GM18498 (cell line): ENCODE data around the gene MTG1.
"Not testable (repeated sequence)": the region's sequence is repeated elsewhere in the genome, so short reads cannot be mapped to it uniquely, and the experiment has no call there.

Experiments used
- ATAC-seq: cut with Tn5 transposase; IDR thresholded peaks from one replicate; pipeline ENCODE4 v1.9.1; 2021; ENCODE audit warnings: mild to moderate bottlenecking, moderate library complexity; ENCODE audit not compliant: unreplicated experiment

The MTG1 gene

GRCh38 chr10:133421336-133422222 lies 27.6 kb downstream of the MTG1 start:
- no peak for ATAC-seq

GRCh38 chr10:133422223-133422806 lies 28.4 kb downstream of the MTG1 start:
- ATAC-seq = no peak

- ATAC-seq = no peak
Observed at GRCh38 chr10:133422807-133423771, 29.1 kb downstream of the MTG1 start.

- not testable (repeated sequence) for ATAC-seq
Observed at GRCh38 chr10:133424102-133424501, 30.1 kb downstream of the MTG1 start.

GRCh38 chr10:133424601-133425000 lies 30.6 kb downstream of the MTG1 start, which contains the start of gene SPRN:
Gene SPRN, minus strand, starts transcription at chr10:133424625. Its CDS starts 944 bp downstream, at chr10:133423681.
- ATAC-seq = not testable (repeated sequence)

GRCh38 chr10:133429571-133429970 lies 35.6 kb downstream of the MTG1 start:
- ATAC-seq = not testable (repeated sequence)

GRCh38 chr10:133431888-133432613 lies 38.1 kb downstream of the MTG1 start:
- not testable (repeated sequence) for ATAC-seq

GRCh38 chr10:133432789-133433188 lies 38.8 kb downstream of the MTG1 start:
- ATAC-seq = not testable (repeated sequence)

- ATAC-seq = no peak
Observed at GRCh38 chr10:133438711-133439273, 44.8 kb downstream of the MTG1 start.

- no peak for ATAC-seq
Observed at GRCh38 chr10:133439517-133440461, 45.8 kb downstream of the MTG1 start.

GRCh38 chr10:133440633-133441285 lies 46.8 kb downstream of the MTG1 start:
- ATAC-seq = no peak

GRCh38 chr10:133441356-133441755 lies 47.4 kb downstream of the MTG1 start:
- ATAC-seq = not testable (repeated sequence)

- no peak for ATAC-seq
Observed at GRCh38 chr10:133441780-133442179, 47.8 kb downstream of the MTG1 start.

- ATAC-seq = no peak
Observed at GRCh38 chr10:133442191-133442966, 48.4 kb downstream of the MTG1 start.

- no peak for ATAC-seq
Observed at GRCh38 chr10:133442967-133443924, 49.3 kb downstream of the MTG1 start.
